Muscle of back (tissue), 11 donors: ENCODE results near the gene BFSP2. TPM values are rescaled to one million over a fixed set of nuclear protein-coding genes. Genes with fewer than 3 reads are reported as not detected.
"Not testable (repeated sequence)": the region's sequence is repeated elsewhere in the genome, so short reads cannot be mapped to it uniquely, and the experiment has no call there.

Experiments used
- DNase-seq, 3 donors: peaks; one replicate each; pipeline versions ENCODE4 v3.0.0 to v3.0.0-alpha.2; 2013
- polyA plus RNA-seq, 10 donors: library from polyadenylated mRNA; unstranded; fragments of 120-200 nt; gene quantifications; one replicate each; pipeline ENCODE4 v1.2.1, GENCODE V29; 2013; ENCODE audit not compliant: insufficient read length in 10 of 10

Gene BFSP2
- polyA plus RNA-seq, 10 donors: 0.63 TPM; not detected in 9

- no peak for DNase-seq
Measured at GRCh38 chr3:133514418-133514817, 114.6 kb downstream of the BFSP2 start.

- DNase-seq: no peak
Measured at GRCh38 chr3:133515127-133515526, 115.3 kb downstream of the BFSP2 start.

- peak in 1 of 3 donors; percentile 37 for DNase-seq
Measured at GRCh38 chr3:133520286-133520685, 120.4 kb downstream of the BFSP2 start.

- not testable (repeated sequence) for DNase-seq
Measured at GRCh38 chr3:133520938-133521337, 121.1 kb downstream of the BFSP2 start.

GRCh38 chr3:133521946-133522345, 122.1 kb downstream of the BFSP2 start:
- no peak for DNase-seq

- not testable (repeated sequence) for DNase-seq
Measured at GRCh38 chr3:133523758-133524157, 123.9 kb downstream of the BFSP2 start.

Other genes starting within 250 kb of the BFSP2 start
- 100 to 1,000 TPM; 127 to 184 (median 147) TPM for gene CDV3, start 173.6 kb downstream of the BFSP2 start, polyA plus RNA-seq